ENCODE measurements around the gene UROS.

Gene UROS

DNA sequence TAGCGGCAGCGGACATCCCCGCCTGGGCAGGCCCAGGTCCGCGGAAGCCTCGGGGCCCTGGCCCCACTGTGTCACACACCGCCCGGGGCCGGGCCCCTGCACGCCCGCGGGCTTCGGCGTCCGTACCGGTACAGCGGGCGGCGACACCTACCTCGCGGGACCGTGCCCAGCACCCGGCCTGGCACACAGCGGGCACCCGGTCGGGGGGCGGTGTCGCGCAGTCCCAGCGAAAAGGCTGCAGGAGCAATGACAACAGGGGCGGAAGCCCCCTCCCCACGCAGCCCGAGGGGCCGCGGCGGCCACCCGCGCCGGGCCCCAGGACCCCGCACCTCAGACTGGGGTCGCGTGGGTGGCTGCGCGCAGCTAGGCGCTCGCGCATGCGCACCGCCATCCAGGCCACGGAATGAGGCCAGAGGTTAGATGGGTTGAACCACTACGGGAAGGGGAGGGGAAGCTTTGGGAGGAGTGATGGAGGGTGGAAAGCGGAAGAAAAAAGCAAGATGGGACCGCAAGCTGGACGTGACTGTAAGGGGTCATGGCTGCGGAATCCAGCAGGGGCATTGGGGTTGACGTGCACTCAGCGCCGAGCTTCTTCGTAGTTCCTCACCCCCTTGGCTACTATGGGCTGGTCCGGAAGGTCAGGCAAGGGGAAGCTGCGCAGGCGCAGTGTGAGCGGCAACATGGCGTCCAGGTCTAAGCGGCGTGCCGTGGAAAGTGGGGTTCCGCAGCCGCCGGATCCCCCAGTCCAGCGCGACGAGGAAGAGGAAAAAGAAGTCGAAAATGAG is at the start of gene UROS, which contains the start of gene BCCIP:
Gene UROS (minus strand): TSS at position 381 of the 785 bp plus-strand sequence. CDS start 6,759 bp downstream, outside the sequence.
Gene BCCIP (plus strand): TSS at position 669 of the 785 bp plus-strand sequence. CDS start 12 bp downstream, at position 681.
- peak; percentile 90 for DNase-seq

DNA sequence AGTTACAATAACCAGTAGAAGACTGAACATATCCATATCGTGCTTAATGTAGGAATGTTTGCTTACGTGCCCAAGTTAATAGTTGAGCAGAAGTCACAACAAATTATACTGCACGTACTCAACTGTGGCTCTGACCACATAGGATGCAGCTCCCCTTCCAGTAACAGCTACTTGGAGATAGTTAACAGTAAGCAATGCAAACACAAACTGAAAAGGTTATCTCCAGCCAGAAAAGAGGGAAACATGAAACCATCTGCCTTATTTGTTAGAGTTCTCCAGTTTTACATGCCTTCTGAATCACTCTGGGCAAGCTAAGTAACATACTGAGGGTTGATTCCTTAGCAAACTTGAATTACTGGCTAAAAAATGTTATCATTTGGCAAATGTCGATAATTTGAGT is 48.3 kb upstream of the UROS start:
- DNase-seq, result no peak

DNA sequence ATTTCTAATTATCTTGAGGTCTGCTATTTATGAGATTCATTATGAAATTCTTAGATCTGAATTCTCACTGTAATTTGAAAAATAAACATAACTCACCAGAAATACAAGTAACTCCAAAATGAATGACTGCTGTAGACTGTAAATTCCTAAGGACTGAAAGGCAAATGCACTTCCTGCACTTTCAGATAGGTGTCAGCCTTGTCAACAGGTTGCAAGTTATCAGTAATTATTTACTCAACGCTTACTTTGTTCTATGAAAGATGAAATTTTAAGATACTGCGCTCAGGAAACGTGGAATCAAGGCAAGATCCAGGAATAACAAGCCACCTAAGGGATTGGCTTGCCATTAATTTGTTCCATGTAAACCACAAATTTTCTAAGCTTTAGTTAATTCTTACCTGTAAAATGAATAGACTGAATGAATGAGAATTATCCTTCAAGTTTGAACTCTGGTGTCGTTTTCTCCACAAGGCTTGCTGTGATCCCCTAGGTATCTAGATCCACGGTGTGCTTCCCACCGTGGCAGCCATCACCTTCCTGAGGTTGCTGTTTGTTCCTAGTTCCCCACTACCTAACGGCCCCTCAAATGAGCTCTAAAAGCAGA is 45.4 kb upstream of the UROS start:
- no peak for DNase-seq

DNA sequence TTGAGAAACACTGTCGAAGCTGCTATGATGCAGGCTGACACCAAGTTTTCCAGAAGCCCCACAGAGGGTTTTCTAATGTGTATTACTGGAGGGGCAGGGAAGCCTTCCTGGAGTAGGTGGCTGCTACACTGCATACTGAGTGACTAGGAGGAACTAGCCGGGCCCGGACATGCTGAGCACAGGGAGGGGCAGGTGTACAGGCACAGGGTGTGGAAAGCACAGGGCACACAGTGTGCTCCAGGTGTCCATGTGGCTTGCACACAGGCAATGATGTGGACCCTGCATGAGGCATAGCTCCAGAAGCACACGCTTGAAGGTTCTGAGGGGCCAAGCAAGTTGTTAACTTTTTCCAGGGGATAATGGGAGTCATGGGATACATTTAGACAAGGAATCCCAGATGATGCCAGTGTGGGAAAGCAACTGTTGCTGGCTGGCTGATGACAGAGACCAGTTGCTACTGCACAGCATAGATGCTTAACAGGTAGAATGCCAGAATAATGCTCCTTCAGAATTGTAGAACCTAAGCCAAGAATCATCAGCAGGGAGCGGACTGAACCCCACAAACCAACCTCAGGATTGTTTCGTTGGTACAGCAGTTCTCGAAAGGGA is 43.5 kb upstream of the UROS start:
- no peak for DNase-seq

DNA sequence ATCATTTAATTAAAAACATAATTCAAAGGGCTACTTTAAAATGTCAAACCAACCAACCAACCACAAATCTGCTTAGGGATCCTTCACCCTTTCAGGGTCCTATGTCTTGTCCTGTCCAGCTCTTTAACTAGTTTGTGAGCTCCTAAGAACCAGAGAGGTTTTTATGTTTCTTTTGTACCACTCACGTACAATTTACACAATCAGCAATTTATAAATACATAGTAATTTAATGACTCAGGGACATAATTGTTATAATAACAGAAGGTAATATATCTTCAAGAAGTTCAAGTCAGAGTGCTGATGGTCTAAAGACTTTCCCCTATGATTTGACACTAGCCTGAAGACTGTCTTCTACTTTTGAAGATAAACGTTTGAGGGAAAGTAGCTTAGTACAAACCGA is 42.1 kb upstream of the UROS start:
- no peak for DNase-seq

DNA sequence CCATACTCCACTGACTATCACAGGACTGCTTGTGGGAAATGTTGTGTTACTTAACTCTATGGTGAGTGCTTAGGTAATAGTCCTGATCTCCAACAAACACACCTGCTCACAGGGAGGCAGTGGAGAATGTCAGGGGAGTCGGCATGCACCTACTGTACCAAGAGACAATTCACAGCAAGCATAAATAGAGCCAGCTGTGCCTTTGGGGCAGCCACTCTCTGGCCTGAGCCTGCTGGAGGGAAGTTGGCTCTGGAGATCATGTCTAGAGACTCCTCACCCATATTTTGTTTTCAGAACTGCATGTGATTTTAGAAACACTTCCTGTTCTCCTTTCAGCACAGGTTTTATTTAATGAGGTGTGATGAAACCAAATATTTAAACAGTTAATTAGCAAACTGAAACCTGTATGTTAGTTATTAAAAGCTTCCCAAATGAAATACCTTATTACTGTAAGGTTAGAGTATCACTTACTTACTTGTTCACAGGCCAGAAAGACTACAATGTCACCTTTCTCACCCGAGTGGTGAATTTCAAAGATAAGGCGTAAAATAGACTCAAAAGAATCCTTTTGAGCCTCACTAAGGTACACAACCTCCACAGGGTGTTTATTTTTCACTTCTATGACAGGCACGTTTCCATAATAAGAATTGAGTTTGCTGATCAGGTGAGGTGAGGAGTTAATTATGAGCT is 36.2 kb upstream of the UROS start:
- no peak for DNase-seq

DNA sequence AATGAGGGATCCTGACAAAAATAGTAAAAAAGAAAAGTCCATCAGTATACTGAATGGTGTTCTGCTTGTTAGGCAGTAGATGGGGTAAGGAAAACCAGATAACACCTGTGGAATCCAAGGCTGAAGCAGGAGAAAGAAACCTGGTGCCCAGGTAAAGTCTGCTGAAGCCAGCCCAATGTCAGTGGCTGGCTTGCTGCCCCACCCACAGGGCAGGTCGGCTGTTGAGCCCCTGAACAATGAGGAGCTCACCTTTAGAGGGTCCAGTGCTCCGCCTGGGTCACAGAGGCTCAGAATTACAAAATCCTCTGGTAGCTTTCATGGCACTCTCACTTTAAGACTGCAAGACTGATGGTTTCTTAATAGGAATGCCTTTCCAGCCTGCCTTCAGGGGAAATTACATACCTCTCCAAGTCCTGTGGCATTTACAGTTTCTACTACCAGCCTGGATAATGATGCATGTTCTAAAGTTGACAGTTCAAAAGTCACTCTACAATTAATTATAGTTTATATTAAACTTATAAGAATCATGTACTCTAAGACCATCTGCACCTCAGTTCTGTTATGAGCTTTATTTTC is 34.2 kb upstream of the UROS start:
- DNase-seq, result no peak

DNA sequence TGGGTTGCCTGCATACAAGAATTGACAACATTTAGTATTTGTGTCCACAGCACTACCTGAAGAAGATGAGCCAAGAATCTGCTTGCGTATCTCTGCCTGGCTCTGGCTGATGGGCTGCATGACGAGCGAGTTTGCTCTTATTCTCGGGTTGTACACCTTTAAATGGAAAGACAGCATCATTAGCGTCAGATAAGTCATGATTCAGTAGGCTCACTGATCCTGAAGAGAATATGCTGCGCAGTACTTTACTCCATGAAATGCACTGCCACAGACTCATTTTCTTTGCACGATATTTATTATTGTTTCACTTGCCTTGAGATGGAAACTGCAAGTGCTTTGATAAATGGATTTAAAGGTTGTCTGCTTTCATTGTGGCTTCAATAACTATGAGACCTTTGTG is 29.4 kb upstream of the UROS start:
- DNase-seq, result no peak

DNA sequence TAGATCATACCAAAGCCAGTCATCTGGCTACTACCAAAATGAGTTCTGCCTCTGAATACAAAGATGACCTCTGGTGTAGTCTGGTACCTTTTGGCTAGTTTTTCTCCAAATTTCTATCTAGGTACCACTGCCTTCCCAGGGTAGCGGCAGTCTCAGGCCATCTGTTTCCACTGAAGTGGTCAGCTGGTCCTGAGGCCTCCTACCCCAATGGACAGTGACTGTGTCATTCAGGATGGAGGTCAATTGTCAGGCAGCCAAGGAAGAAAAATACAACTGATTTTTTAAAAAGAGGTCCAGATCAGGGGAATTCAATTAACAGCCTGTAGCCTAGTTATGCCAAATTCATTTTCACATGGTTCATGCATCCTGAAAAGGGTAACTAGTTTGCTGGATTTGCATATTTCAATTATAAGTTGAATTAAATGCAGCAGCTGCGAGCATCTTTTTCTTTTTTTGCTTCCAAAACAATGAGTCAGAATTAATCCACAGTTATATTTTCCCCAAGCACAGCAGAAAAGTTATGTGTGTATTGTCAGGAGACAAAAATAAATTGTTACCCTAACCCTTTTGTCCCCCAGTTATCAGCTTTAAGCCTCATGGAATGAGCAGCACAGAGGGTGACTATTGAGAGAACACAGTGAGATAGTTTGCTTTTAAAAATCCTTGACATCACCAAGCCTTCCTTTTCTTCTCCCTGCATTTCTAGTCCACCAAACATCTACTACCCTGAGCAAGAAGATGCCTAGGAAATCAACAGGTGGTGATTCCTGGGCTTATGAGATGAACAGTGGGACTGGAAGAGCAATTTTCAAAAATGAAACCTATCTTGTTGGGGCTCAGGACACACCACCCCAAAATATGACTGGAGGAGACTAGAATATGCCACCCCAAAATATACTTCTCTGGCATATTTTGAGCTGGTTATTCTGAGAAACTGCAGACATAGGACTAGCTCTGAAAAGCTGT is 28.0 kb upstream of the UROS start:
- no peak for DNase-seq

DNA sequence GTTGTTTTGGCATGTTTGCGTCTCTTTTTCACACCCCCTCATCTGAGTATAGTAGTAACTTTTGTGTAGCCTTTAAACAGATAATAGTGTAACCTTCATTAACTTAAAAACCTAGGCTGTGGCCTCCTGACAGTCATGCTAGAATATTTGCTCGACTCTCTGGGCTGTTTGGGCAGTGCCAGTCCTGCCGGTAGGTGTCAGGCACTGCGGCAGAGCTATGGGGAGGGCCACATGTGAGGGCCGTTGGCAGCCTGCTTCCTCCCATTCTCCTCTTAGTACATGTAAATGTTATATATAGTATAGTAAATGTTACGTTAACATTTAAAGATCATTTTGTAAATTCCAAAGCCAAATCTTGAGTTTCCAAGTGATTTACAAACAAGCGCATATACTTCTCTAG is 26.4 kb upstream of the UROS start:
- no peak for DNase-seq

DNA sequence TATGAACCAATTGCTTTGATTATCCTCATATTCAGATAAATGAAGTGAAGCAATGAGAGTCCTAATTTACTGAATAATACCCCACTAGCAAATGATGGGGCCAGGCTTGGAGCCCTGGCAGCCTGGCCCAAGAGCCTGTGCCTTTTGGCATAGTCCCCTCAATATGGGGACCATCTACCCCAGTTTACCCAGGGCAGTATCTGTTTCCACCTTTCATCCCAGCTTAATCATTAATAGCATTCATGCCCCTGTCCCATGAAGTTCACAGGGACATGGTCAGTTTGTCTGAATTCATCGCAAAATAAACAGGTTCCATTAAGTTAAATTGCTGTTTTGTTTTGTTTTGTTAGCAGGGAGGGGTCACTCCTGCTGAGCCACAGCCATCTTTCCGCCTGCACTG is 25.8 kb upstream of the UROS start:
- no peak for DNase-seq

DNA sequence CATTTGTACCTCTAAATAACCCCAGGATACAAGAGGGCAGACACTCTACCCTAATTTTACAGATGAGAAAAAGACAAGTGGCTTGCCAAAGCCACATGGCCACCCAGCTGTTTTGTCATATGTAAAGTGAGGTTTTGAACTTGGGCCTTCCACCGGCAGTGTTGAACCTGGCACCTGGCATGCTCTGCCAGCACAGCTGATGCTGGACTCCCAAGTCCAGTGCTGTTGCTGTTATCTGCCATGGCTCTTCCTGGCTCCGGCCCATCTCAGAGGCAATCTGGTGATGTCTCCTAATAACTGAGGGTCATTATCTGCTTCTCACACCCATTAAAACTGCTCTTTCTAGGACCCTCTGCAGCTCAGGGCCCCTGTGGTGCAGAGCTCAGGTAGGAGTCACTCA is 25.3 kb upstream of the UROS start:
- DNase-seq, result no peak

DNA sequence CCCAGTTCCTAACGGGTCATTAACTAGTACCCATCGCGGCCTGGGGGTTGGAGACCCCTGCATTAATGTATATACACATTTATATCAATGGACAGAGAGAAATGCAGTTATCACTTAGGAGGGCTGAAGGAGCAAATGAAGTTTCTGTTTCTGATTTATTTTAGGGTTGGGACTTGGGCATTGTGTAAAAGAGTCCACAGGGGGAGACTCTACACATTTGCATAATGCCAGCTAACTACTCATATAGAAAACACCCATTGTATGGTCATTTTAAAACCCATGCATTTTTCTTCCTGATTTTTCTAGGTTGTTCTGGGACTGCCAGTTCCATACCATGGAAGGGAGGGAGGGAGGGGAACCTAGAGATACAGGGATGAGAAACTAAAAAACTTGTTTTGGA is 23.8 kb upstream of the UROS start:
- no peak for DNase-seq

DNA sequence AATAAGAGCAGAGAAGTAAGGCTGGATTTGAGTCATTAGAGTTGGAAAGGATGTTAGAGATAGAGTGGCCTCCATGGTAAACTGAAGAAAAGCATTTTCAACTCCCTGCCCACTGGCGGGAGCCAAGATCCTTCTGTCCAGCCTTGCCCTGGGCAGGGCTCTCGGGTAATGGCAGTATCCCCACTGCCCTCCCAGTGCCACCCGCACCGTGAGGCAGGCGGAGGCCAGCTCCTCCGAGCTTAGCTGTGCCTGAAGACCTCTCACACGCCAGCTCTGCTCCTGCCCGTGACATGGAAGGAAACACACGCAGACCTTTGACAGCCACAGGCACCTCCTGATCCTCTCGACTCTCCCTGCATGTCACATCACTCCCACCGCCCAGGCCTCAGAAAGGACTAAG is 22.6 kb upstream of the UROS start:
- no peak for DNase-seq

DNA sequence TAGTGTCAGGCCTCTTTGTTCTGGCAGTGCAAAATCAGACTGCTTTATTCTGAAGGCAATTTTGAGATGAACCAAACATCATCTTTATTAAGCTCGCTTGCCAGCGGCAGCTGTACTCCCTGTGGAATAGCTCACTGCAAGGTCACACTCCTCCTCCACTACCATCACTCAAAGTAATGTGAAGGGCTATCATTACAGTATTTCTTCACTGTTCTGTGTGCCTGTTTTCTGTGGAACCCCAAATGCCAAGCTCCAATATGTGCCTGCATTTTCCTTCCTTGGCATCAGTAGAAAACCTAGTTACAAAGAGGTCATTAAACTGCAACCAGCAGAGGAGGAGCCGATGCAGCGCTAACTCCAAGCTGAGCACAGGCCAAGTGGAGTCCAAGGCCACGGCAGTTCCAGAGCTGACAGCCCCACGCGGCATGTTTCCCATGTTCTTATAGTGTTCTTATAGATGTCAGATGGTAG is 21.7 kb upstream of the UROS start:
- DNase-seq, result no peak

DNA sequence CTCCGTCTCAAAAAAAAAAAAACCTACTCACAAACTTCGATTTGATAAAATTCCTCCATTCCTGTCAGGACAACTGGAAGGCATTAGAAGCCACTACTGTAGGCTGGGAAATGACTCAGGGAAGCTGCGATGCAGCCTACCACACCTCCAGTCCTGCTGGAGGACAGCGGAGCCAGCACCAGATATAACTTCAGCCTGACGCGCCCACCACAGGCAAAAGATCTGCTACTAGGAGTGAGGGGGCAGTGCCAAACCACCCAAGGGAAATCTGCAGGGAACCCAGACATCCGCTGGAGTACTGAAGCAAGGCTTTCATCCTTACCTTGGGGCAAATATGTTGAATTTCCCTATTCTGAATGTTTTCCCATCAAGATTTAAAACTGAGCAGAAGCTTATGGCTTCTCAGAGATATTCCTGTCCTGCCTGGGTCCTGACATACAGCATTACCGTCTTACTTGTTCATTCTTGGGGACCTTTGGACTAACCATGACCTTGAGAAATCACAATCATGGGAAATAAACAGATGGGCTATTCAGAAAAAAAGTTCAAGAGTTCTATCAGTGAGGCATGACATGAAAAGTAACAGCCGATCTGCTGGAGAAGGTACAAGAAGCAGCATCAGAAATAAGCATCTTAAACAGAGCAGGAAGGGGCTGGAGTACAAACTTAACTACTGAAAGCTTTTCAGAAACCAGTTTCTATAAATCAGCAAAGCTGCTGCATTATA is 20.7 kb upstream of the UROS start:
- no peak for DNase-seq

DNA sequence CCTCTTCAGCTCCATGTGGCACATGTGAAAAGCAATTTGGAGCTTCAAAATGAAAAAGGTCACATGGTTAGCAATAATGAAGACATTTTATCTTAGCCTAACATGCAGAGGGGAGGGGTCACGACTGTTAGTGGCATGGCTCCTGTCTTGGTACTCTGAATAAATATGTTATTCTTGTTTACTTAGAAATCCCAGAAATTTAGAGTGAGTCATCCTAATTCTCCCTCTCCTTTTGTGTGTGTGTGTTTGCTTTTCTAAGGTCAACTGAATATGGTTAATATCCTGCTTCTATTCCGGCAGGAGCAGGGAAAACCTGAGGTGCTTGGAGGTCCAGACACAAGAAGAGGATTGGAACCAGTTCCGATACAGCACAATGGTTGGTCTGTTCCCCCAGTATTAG is 17.9 kb upstream of the UROS start:
- no peak for DNase-seq

DNA sequence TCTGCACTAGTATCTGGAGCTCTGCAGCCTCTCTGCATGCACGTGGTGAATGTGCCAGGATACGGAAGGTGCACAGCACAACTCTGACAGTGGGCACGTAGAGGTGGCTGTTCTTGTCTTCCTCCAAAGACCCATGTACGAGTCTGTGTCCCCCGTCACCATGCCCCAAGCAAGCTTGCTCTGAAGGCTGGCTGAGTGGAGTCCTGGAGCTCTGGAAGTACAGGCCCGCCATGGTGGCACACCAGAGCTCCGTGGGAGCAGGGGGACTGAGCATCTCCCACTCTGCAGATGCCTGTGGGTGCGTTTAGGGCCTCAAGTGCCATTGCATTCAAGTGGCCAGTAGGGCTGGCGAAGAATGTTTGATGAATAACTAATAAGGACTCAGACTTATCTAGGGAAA is 17.3 kb upstream of the UROS start:
- no peak for DNase-seq

DNA sequence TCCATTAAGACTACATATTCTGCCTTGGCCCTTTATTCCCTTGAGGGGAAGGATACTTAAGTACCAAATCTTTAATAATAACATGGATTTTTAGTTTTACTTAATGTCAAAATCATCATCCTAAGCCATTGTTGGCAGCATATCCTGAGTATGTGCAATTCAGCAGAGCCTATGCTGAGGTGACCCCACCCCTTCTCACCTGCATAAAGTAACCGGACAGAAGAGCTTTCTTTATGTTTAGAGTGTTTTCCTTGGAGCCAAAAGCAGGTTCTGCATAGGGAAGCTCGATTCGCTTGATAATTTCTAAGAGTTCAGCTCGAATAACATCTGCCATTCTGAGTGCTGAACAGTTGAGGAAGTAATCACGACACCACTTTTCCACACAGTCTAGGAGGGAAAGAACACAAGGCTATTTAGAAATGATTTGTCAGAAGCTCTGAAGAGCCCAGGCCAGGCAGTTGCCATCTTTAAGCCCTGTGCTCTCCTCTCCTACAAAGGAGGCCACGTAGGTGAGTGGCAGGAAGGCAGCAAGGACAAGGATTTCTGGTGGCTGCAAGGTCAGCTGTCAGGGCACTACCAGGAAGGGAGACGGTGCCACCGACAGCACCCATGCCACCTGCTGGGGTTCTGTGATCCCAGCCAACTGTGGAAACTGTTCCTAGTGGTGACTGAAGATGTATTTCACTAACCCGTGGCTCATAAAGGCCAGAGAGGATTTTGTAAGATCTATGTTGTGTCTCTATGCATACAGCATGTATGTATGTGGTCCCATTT is 15.9 kb upstream of the UROS start:
- no peak for DNase-seq

DNA sequence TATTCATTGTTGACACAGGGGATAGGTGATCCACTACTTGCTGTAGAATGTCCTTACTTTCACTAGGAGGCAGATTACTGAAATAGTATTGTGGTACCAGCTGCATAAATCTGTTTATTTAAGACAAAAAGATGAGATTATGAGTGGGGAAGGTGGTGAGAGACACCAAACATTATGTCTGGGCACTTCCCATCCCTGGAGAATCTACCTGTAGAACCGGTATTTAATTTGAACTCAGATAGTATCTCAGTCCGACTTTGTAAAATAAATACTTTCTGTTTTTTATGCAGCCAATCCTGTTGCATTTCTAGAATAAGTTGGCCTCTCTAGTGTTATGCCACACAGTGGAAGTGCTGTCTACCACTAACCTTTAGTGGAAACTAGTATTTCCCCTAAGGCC is 13.7 kb upstream of the UROS start:
- no peak for DNase-seq

Data from islet precursor cell (in vitro differentiated cells).